GM12892 (cell line): ENCODE measurements around the gene KIAA0586.

Experiments
- POLR2A ChIP-seq: IDR thresholded peaks from 2 replicates; pipeline ENCODE4 v1.6.1; 2011; ENCODE audit warnings: low read depth, low read length, control low read depth
- POLR2AphosphoS5 ChIP-seq: IDR thresholded peaks from 2 replicates; pipeline ENCODE4 v1.6.1; 2011; ENCODE audit warnings: low read depth, low read length, control low read depth
- TAF1 ChIP-seq: IDR thresholded peaks from 2 replicates; pipeline ENCODE4 v1.6.1; 2011; ENCODE audit warnings: low read depth, mild to moderate bottlenecking, control low read depth, low read length, borderline replicate concordance

DNA sequence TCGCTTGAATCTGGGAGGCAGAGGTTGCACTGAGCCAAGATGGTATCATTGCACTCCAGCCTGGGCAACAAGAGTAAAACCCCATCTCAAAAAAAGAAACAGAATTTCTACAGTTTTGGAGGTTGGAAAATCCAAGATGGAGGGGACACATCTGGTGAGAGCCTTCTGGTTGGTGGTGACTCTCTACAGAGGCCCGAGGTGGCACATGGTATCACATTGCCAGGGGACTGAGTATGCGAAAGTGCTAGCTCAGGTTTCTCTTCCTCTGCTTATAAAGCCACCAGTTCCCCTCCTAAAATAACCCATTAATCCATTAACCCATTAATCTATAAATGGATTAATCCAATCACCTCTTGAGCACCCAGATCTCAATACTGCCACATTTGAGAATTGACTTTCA is 139.5 kb downstream of the KIAA0586 start:
- TF ChIP-seq POLR2A (no peak), TAF1 (no peak), POLR2AphosphoS5 (no peak)
